OCI-LY3 (cell line): ENCODE results near the gene SMIM38.
"Not testable (repeated sequence)": the region's sequence is repeated elsewhere in the genome, so short reads cannot be mapped to it uniquely, and the experiment has no call there.

ENCODE experiments used
- CTCF ChIP-seq: fragments of 200-600, 300-600 bp; sonication (generic); IDR thresholded peaks from 2 replicates; pipeline ENCODE4 v1.5.1; 2014; ENCODE audit warnings: antibody characterized with exemption, low read length, low read depth
- EZH2phosphoT487 ChIP-seq: fragments of 200-600 bp; shearing (Covaris generic); IDR thresholded peaks from 2 replicates; pipeline ENCODE4 v1.6.1; 2018; ENCODE audit warnings: antibody characterized with exemption, mixed run types, low read depth

GRCh38 chr11:69140161-69140560 is 15.6 kb upstream of the SMIM38 start:
- TF ChIP-seq CTCF, EZH2phosphoT487: not testable (repeated sequence)
